ENCODE results near the gene TEX26.
A peak's percentile ranks its signal among the peaks of the same experiment; 100 is the strongest.

The TEX26 gene

DNA sequence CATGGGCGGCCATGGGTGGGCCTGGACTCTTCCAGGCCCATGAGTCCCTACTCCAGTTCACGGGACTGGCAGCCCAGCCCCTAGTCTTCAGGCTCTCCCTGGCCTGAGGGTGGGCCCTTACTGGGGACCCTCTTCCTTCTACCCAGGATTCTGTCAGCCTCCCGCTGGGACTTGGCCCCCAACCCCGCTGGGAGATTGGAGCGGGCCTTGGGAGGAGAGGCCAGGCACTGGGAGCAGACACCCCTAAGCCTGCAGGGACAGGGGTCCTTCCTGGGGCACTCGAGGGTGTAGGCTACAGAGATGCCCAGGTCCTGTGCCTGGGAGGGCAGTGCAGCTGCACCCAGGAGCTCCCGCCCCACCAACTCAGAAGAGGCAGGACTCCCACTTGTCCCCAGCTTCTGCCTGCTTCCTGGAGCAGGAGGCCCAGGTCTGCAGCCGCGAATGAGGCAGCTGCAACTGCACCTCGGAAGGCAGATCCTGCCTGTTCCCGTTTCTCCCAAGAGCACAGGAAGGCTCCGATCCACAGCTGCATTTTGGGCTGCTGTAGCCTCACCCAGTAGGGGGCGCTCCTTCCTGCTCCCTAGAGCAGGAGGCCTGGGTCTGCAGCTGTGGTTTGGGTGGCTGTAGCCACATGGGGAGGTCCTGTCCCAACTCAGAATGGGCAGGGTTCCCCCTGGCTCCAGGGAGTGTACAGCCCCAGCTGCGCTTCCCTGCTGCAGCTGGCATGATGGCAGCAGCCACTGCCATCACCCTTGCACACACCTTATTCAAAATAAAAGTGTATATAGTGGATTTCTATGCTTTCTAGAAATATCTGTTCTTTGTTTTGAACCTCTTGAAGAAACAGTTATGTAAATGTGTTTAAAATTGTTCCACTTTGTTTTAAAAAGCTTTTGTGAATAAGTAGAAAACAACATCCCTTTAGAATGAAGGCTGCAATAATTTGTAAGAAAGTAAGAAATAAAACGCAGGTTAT is 46.8 kb downstream of the TEX26 start:
- peak in 1 of 3 experiments; percentile 45 for DNase-seq

DNA sequence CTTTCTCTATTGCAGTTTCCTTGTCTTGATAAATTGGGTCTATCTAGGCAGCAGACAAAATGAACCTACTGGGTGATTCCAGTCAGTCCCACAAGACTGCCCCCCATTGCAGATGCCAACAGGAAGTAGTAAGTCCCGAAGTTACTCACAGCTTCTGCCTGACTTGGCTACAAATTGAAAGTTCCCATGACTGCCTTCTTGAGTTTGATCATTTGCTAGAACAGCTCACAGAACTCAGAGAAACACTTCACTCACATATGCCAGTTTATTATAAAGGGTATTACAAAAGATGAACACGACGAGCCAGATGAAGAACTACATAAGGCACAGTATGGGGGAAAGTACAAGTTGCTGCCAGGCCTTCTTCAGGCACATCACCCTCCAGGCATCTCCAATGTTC is 50.0 kb downstream of the TEX26 start:
- DNase-seq: no peak

DNA sequence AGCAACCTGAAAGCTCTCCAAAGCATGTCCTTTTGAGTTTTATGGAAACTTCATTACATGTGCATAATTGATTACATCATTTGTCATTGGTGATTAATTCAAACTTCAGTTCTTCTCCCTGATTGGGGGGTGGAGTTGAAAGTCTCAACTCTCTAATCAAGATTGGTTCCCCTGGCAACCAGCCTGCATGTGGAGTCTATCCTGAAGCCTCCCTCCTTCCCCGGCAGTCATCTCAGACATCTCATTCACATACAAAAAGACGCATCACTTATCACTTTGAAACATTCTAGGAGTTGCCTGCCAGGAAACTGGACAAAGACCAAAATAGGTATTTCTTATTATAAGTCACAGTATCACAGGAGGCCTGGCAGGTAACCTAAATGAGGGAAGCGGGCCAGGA is 50.5 kb downstream of the TEX26 start:
- DNase-seq: no peak

DNA sequence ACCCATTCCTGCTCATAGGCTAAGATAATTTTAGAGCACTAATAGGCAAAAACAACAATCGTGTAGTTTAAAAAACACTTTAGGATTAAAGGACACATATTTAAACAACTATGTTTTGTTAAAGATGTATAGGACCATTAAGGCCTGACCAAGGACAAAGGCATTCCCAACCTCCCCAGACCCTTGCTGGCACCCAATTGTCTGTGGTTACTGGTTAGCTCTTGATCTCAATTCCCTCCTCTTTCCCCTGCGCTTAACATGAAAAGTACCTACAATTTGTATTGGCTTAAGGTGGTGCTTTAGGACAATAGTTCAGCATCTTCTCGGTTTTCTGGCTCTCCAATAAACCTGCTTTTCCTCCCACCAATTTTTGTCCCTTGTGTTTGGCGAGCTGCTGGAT is 51.0 kb downstream of the TEX26 start:
- no peak for DNase-seq

DNA sequence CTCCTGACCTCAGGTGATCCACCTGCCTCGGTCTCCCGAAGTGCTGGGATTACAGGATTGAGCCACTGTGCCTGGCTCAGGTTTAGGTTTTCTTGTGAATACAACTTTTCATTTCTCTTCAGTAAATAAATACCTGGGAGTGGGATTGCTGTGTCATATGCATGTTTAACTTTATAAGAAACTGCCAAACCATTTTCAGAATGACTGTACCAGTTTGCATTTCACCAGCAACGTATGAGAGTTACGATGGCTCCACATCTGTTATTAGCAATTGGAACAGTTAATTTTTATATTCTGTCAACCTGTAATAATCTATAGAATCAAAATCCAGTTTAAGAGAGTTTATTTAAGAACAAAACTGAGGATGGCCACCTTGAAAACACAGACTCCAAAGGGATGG is 52.2 kb downstream of the TEX26 start:
- no peak for DNase-seq

DNA sequence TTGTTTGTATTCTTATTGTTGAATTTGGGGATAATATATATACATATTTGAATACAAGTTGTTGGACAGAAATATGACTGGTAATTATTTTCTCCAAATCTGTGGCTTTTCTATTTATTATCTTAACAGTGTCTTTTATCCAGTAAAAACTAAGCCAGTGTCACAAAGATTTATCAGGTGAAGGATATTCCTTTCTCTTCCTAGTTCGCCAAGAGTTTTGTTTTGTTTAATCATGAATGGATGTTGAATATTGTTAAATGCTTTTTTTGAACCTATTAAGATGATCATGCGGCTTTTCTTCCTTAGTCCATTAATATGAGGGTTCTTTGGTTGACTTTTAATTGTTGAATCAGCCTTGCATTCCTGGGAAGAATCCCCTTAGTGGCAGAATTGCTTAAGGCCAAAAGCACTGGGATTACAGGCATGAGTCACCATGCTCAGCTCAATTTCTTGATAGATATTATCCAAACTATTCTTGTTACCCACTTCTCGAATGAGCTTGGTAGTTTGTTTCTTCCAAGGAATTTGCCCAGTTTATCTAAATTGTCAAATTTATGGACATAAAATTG is 53.3 kb downstream of the TEX26 start:
- no peak for DNase-seq

DNA sequence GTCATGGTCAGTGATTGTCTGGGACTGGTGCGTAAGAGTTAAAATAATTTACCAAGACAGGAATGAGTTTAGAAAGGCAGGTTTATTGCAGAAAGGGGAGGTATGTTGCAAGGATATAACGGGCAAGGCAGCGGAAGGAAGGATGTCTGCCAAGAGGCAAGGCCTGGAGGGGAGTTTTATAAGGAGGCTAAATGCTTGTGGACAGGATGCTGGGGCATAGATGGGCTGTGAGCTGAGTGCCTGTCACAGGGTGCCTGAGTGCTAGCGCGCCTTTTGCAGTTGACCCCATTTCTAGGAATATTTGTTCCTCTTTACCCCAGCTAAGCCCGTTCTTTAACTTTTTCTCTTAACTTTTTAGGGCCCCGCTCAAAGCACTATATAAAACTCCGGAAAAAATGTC is 58.7 kb downstream of the TEX26 start:
- no peak for DNase-seq

DNA sequence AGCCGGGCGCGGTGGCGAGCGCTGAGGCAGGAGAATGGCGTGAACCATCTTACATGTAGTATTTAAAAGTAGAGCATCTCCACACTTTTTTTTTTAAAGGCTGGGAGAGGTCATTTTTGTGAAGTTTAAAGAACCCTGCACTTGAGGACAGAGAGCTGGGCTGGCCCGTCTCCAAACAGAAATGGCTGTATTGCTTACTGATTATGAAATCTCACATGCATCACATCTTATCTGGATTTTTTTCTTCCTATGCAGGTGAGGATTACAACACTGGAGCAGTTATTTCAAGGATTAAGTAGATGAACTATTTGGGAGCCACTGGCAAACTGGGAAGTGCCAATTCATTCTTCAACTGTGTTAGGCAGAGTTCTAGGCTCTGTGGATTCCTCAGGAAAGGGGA is 59.5 kb downstream of the TEX26 start:
- no peak for DNase-seq

DNA sequence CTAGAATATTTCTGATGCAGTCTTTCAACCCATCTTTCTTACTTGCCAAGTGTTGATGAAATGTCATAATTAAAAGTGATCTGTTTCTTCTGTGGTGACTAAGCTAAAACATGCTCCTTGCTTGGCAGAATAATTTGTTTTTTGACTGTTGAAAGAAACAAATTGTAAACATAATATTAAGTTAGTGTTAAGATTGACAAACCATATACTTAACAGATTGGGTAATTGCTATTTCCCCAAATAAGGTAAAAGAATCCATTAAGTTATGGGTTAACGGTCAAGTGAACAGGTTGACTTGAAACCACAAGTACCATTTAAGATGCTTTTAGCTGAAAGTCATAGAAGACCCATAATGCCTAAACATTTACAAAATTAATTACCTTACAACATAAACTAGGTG is 62.9 kb downstream of the TEX26 start:
- no peak for DNase-seq

DNA sequence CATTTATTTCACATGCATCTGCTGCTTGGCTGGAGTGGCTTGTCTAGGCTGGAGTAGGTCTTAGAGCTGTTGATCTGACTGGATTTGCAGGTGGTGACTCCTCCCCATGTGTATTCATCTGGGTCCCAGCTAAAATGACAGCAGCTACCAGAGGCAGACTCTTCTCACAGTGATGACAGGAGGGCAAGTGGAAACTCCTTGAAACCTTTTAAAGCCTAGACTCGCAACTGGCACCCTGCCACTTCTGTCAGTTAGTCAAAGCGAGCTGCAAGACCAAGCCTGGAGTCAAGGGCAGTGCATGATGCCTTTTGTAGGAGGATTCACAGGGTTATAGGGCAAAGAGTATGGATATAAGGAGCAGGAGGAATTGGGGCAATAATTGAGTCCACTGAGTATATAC is 65.2 kb downstream of the TEX26 start:
- peak; percentile 27 to 74 (median 67) for DNase-seq

DNA sequence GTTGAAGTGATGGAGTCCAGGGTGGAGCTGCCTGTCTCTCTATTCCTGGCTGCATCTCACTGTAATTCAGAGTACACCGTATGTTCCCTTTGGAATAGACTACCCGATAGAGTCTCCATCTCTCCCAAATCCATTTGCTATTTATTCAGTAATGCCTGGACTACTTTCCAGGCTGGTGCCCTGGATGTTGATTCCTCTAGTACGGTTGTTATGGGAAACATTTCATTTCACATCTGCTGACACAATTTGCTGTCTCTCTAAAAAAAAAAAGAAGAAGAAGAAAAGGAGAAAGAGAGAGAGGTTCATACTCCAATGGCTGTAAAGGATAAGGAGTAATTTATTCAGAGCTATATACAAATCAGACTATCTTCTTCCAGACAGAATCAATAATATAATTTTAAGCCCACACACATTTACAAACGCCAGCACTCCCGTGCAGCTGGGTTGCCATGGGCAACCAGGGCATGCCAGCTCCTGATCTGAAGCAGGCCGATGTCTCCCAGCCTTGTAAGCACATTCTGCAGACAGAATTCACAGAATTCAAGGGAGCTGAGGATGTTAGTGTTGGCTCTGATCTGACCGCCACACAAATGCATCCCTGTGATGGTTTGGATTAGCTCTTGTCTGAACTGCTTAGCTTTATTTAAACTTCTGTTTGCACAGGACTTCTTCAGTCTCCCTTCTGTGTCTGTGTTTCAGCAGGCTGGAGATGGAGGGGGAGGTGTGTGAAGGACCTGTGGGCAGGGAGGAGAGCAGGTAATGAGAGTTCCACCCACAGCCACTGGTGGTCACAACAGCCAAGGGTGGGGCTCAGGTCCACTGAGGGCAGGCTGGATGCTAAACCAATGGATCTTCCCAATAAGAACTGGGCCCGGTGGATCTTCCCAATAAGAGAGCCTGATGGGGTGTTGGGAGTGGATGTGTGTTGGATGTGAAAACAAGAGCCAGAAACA is 66.0 kb downstream of the TEX26 start:
- peak; percentile 26 to 75 (median 46) for DNase-seq

DNA sequence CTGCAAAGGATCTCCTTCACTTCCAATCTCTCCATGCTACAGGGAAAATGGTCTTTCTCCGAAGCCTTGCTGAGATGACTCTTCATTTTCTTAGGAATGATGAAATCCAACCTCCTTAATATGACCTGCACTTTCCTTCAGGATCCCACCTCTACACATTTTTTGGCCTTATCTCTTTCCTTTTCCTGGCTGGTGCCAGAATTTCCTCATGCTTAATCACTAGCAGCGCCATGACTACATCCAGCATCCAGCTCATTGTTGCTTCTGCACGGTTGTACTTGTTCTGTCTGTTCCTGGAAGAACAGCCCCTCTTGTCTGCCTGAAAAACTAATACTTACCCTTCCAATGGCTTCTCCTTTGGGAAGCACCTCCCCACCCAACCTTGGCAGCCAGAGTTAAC is 68.4 kb downstream of the TEX26 start:
- no peak for DNase-seq

DNA sequence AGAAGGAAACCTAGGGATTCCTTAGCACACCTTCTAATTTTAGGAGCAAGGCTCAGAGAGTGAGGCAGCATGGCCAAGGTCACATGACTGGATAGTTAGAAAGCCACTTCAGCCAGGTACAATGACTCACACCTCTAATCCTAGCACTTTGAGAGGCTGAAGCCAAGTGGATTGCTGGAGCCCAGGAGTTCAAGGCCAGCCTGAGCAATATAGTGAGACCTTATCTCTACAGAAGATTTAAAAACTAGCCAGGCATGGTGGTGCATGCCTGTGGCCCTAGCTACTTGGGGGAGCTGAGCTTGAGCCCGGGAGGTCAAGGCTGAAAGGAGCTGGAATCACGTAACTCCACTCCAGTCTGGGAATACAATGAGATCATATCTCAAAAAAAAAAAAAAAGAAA is 69.2 kb downstream of the TEX26 start:
- DNase-seq: no peak

DNA sequence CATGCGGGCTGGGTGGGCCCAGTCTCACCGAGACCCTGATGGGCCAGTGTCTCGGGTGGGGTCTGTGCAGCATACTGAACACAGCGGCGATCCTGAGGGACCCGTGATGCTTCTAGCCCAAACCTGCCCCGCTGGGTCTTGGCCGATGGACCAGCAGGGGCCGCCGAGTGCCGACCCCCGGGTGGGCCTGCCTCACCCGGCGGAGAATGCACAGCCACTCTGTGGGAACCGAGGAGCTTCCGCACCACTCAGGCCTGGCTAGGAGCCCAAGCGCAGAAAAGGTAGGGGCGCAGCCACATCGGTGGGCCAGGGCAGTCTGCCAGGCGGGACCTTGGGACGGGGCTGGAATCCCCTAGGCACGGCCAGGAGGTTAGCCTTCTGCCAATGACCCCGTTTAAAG is 72.6 kb downstream of the TEX26 start:
- no peak for DNase-seq

DNA sequence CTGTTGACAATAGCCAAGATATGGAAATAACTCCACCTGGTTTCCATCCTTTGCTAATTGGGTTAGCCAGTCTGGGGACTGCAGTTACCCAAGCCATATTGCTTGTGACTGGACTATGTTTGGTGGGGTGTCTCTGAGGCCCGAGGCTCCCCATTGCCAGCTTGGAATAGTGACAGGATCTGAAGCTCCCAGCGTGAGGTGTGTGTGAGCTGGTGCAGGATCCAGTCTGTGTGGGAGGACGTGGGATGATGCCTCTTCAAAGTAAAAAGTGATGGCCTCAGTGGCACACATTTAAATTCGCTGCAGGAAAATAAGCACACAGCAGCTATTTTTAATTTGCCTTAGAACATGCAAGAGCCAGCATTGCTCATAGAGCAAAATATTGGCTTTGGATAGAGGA is 75.0 kb downstream of the TEX26 start:
- no peak for DNase-seq

DNA sequence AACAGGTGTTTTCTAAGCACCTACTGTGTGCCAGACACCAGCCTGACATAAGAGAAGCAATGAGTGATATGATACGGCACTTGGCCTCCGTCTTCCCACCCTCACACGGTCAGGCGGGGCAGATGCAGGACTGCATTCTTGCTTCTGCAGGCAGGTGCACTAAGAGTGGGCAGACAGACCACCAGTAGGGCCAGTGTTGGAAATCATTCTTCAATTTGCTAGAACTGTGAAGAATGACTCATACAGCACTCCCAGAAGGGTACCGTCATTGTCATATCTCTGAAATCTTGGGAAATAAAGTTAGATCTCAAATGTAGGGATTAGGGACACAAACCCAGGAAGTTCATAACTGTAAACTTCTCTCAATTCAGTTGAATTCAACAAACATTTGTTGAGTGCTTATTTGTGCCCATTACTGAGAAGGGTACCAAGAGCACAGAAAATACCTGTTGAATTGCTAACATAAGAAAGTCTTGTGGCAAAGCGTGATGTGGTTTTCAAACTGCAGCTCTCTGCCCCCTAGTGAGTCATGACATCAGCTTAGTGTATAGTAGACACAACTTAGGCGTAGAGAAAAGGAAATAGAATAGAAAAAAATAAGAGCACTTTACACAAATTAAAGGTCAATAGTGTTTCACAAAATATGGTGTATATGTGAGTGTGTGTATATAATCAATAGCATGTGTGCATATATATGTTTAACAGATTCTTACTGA is 76.1 kb downstream of the TEX26 start:
- no peak for DNase-seq

DNA sequence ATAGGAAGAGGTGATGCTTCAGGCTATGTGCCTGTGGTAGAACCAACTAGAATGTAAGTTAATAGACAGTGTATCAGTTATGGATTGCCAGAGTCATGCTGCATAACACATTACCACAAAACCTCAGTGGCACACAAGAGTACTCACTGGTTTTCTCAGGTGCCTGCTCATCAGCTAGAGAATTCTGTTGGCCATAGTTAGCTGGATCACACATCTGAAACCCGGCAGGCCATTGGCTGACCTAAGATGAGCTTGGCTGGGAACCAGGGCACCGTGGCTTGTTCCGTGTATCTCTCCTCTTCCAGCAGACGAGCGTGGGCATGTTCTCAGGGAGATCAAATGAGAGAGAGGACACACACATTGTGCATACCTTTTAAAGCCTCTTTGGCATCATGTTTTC is 76.7 kb downstream of the TEX26 start:
- DNase-seq: no peak

DNA sequence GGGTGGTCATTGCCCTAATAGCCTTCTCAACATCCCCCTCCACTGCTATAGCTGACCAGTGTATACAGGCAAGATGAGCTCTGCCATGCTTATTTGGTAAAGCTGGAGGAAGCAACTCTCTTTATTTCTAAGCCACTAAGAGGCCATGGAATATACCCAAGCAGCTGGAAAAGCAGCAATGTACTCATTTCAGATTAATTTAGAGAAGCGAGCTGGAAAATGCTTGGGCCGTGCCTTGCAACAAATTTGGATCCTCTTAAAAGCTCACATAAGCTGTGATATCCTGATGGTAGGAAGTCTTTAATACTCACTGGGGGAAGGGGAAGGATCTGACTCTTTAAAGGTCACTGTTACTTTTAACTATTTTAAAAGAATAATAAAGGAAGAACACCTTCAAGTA is 77.8 kb downstream of the TEX26 start:
- no peak for DNase-seq

DNA sequence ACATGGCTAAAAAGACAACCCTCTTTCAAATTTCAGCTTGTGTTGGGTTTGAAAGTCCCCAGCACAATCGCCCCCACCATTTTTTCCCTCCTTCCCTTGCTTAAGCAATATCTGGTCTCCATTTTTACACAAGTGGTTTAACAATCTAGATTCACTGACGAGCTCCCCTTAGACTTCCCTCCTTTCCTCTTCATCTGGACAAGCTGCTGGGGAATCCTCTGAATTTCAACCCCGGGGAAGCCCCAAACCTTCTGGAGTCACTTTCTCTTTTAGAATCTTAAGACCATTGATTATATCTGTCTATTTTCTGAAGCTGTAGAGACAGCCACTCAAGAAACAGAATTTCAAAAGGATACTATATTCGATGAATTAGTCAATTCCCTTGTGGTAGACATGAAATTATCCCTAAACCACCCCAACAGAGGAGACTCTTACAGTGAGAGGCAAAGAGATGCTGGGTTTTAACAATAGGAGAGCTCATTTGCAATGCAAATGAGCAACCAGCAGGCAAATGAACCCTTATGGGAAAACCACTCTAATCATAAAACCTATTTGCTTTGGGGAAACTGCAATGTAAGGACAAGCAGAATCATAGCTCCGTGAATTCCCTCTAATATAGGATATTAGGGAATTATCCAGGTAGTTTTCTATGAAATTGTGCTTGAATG is 78.9 kb downstream of the TEX26 start:
- DNase-seq: peak in 1 of 3 experiments; percentile 4

DNA sequence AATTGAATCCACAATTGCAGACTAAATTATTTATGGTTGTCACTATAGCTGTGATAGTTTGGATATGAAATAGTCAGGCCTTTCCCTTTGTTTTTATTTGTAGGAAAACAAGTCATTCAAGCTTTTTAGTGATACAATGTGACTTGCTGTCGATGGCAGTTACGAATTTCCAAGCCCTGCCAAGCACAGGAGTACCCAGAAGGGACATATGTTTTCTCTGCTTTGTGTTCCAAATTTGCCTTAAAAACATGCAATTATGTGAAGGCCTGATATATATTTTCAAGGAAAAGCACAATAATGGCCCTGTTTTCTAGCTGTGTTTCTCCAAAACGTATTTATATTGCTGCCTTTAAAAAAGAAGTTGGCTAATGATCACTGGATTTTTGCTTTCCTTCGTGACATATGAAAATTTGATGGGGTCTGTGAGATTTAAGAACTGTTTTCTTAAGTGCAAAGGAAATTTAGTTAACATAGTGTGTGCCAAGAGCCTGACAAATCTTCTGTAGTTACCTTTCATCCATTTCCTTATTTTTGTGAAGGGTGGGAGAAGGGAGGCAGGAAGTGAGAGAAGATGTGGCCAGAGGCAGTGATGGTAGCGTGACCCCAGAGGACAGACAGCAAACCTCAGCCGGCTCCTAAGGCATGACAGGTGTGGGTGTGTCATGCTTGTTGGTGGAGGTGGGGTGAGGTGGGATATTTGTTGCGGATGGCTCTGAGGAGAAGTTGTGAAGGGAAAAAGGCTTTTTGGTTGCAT is 79.6 kb downstream of the TEX26 start:
- DNase-seq: peak in 1 of 3 experiments; percentile 10

DNA sequence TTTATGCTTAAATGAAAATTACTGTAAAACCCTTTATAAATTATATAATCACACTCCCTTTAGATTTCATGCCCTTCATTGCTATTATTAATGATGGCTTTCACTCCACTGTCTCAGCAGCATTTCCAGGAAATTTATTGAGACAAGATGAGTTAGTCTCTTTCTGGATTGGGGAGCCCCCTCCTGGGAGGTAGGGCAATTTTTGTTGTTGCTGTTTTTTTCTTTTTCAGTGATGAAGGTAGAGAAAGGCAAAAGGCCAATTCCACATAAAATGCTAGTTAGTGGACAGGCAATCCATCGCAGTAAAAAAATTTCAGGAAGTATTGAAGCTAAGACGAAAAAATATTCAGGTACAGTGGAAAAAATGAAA is 80.2 kb downstream of the TEX26 start:
- DNase-seq: peak; percentile 2 to 42 (median 3)

Measured in NCI-H1417 (cell line).